ENCODE data around the gene TTLL5.
A peak's percentile ranks its signal among the peaks of the same experiment; 100 is the strongest.

TTLL5 gene

GRCh38 chr14:75747899-75748298, 86.9 kb downstream of the TTLL5 start:
- no peak for FAIRE-seq

GRCh38 chr14:75748336-75748735, 87.3 kb downstream of the TTLL5 start:
- FAIRE-seq: no peak

GRCh38 chr14:75751296-75751695, 90.2 kb downstream of the TTLL5 start:
- no peak for FAIRE-seq

DNA sequence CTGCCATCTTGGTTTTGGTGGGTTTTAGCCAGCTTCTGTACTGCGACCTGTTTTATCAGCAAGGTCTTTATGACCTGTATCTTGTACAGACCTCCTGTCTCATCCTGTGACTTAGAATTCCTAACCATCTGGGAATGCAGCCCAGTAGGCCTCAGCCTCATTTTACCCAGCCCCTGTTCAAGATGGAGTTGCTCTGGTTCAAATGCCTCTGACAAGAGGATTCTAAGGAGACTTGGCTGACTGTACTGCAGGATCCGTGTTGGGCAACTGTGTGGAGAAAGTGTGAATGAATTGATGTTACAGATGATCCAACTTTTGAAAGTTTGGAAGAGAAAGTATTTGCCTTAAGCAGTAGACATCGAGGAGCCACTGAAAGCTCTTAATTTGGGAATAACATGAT, 91.0 kb downstream of the TTLL5 start:
- no peak for FAIRE-seq

- FAIRE-seq: no peak
These were observed 92.0 kb downstream of the TTLL5 start for GRCh38 chr14:75752907-75753594.

DNA sequence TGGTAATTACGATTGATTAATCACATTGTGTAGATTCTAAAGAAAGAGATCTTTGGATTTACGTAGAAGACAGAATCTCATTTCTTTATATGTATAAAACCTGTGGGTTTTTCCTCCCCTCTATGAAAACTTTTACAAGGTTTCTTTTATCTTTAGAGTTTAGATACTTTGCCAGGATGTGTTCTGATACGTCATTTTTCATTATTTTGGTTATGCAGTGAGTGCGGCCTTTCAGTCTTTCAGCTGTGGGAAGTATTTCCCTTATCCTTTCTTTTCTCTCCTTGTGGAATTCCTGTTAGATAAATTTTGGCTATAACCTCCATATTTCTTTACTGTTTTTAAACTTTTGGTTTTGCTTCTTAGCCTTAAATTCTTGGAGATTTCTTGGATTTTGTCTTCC, 92.7 kb downstream of the TTLL5 start:
- no peak for FAIRE-seq

- no peak for FAIRE-seq
These were observed 96.8 kb downstream of the TTLL5 start for GRCh38 chr14:75757644-75758402.

GRCh38 chr14:75764020-75764419, 103.0 kb downstream of the TTLL5 start:
- peak; percentile 21 for FAIRE-seq

DNA sequence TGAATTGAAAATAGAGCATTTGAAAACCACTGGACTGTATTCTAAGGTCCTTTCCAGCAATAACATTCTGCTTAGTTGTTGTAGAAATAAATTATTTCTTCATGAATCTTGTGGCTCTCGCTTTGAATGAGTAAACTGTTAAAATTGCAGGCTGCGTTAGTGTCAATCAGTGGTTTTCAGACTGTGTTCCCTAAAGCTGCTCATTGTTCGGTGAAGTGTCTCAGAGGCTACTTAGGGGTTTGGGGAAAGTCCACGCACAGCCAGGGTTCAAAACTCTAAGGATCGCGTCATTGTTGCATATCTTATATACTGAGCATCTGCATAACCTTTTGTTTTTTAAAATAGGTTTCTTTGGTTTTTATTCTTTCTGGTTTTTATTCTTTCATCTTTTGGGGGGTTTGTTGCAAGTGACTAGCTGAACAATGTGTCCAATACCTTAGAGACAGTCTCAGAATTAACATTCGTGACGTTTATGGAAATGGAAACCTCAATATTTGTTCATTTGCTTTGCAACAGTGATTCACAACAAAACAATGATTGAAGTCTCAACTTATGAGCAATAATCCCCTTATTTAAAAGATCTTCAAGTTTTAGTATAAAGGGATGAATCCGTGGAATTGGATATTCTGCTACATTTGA, 108.1 kb downstream of the TTLL5 start:
- FAIRE-seq: no peak

DNA sequence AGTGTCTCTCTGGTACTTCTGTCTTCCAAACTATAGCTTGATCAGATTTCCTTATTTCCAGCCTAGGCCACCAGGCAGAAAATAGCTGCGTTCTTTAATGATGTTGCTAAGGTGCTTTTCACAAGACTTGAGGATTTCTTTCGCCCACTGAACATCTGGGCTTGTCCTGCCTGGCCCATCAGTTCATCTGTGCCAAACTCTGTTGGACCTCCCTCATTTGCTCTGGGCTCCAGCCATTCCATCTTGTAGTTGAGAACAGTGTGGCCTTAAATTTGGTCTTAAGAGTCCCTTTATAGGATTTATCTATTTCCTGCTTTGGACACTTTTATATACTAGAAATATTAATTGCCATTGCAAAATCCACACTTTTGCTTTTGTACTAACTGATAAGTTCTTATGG, 109.6 kb downstream of the TTLL5 start:
- FAIRE-seq: no peak

DNA sequence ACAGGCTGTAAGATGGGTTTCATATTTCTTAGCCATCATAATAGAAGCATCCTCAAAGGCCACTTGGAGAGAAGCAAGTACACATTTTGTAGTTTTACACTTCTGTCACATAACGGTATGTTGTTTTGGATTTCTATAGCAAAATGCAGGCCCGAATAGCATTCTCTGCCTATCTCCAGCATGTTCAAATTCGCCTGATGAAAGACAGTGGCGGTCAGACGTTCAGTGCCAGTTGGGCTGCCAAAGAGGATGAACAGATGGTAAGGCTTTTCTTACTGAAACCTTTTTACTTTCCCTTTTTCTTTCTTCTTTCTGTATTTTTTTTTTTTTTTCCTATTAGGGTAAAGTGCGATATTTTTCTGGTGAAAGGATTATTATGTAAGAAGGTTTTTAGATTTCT, 110.5 kb downstream of the TTLL5 start:
- FAIRE-seq: no peak

DNA sequence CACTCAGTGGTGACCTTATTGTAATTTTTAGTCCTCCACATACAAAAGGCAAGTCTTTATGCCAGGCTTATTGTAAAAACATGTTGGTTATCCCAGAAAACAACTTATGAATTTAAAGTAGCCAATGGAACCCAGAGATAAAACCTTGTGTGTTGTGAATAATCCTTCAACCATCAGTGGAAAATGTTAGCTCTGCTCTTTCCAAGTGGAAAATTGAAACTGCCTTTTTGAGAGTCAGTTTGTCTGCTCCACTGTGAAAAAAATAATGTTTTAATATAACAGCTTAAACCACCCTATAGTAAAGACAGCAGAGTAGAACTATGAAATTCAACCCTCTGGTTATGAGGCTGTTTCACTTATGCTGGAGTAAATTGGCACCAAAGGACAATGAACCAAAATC, 112.0 kb downstream of the TTLL5 start:
- no peak for FAIRE-seq

DNA sequence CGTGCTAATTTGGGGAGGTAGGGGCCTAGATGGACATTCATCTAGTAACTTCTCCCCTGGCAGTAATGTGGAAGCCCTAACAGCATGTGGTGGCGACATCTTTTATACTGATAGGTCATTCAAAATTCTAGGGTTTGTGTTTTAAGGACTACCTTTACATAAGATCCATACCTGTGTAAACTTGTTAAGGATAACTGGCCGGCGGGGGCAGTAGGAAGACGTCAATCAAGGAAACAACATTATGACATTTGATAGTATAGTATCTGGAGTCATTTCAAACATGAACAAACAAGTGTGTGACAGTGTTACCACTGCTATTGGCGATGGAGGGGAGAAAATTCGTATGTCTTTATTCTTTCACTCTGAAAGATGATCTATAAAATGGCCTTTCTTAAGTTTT, 120.0 kb downstream of the TTLL5 start:
- no peak for FAIRE-seq

- no peak for FAIRE-seq
These were observed 122.1 kb downstream of the TTLL5 start for GRCh38 chr14:75783184-75783583.

DNA sequence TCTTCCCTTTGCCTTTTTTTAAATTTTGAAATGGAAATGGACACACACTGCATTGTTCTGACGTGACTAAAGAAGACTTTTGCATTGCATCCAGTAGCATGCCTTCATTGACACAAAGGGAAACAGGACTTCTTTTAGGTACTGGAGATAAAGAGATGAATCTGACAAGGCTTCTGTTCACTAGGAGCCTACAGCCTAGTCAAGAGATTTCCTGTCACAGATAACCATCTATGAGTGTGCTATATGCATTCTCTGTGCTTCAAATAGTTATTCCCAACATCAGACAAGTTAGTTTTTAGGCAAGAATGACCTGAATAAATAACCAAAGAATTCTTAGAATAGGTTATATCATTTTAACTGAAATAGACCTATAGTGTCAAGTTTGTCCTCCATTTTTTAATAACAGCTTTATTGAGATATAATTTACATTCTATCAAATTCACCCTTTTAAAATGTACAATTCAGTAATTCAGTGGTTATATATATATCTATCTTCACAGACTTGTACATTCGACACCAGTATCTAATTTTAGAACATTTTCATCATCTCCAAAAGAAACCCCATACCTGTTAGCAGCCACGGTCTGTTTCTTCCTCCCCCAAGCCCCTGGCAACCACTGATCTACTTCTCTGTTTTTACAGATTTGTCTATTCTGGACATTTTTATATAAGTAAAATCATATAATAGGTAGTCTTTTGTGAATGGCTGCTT, 122.7 kb downstream of the TTLL5 start:
- no peak for FAIRE-seq

DNA sequence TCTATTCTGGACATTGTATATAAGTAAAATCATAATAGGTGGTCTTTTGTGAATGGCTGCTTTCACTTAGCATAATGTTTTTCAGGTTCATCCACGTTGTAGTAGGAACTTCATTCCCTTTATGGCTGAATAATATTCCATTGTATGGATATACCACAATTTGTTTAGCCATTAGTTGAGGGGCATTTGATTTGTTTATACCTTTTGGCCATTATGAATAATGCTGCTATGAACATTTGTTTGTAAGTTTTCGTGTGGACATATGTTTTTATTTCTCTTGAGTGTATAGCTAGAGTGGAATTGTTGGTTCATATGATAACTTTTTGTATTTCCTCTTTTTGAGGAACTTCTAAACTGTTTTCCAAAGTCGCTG, 123.3 kb downstream of the TTLL5 start:
- FAIRE-seq: no peak

DNA sequence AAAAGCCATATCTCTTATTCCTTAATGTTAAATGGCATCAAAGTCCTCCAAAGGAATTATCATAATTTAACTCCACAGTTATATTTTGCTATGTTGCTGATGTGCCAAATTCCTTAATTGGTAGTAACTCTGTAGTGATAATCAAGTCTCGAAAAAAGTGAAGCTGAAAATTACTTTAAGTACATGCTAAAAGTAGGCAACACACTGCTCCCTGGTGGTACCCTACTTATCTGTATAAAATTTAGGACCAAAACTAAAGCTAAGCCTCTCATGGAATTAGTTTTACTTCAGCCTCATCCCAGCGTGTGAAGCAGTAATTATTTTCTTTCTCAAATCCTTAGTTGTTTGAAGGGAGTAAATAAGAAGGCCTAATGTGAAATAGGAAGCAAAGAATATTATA, 132.8 kb downstream of the TTLL5 start:
- FAIRE-seq: no peak

DNA sequence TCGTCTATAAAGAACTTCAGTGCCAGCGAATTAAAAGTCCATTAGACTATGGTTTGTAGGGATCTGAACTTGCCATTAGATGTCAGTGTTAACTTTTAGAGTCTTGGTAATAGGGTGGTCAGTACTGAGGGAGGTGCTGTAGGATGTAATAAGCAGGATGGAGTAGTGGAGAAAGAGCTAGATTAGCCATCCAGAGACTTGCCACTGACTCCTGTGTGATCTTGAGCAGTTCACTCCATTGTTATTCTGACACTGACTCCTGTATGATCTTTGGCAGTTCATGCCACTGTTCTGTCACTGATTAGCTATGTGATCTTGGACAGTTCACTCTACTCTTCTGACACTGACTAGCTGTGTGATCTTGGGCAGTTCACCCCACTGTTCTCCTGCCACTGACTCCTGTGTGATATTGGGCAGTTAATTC, 133.6 kb downstream of the TTLL5 start:
- FAIRE-seq: no peak

GRCh38 chr14:75800792-75801191, 139.7 kb downstream of the TTLL5 start:
- no peak for FAIRE-seq

- no peak for FAIRE-seq
These were observed 141.4 kb downstream of the TTLL5 start for GRCh38 chr14:75802486-75802885.

DNA sequence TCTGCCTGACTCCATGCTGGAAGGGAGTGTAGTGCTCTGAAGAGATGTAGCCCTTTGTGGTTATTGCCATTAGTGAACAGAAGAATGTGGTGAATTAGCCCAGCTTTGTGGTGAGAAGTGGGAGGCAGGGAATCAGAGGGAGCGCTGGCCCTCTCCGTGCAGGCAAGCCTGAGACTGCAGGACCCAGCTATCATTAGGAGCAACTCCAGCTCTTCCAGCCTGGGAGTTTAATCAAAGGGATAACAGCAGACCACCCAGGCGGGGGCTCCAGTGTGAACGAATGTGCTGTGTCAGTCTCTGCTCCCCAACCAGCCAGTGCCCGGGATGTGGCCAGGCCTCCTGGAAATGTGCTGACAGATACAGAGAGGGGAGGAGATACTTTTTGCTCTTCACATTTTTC, 142.7 kb downstream of the TTLL5 start:
- no peak for FAIRE-seq

- FAIRE-seq: no peak
These were observed 143.7 kb downstream of the TTLL5 start for GRCh38 chr14:75804570-75805275.

DNA sequence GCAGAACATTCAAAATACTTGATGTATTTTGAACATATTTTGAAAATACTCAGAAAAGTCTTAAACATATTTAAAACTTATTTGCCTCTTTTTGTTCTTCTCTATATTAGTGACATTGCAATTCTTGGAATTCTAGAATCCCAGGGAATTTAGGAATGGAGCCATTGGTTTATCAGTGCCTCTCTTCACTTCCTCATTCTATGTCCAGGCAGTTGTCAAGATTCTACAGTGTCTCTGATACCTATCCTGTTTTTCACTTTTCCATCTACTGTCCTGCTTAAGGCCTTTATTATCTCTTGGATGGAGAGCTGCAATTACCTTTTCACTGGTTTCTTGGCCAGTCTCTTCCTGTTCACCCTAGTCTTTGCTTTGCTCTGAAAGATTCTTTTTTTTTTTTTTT, 144.6 kb downstream of the TTLL5 start:
- FAIRE-seq: no peak

Measured in colon (tissue), 2 donors.